Measurements from ENCODE around the gene CEP131.

Gene CEP131

DNA sequence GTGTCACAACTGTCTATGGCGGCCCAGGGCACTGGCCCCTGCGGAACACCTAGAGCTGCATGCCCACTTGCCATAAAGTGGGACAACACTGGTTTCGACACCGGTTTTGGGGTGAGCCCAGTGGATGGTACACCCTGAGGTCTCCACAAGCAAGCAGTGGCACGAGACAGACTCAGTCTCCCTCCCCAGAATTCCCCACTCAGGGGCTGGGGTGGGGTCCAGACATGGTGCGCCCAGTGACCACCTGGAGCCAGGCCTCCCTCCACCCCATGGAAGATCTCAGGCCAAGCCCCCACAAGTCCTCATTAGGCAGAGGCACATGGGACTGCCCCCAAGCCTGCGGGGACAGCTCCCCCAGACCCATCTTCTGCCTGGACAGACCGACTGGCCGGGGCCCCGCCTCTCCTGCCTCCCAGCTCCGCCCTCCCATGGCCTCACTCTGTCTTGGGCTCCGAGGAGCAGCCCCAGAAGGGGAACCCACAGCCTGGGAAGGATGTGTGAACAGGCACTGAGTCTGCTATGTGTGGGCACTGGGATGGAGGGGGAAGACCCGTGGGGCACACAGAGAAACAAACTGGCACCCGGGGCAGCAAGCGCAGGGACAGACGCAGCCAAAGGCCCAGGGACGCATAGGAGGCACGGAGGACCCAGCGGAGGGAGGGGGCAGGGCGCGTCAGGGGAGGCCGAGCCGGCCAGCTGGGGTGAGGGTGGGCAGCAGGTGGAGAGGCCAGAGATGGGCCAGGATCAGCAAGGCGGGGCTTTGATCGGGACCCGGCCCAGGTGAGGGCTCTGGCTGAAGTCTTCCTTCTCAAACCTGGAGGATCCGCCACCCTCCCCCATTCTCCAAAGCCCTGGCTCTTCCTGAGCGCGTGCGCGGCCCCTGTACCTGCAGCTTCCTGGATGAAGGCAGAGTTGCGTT is 13.3 kb upstream of the CEP131 start:
- H3K36me3 ChIP-seq, result peaks cover 36% of the 10 kb centered on the region
- H3K27ac ChIP-seq, result no peak overlapping the region
- no peaks in the 10 kb centered on the region for H3K27me3 ChIP-seq (ENCODE audit: insufficient read depth, low read depth, severe bottlenecking)
- no peak for DNase-seq
- H3K9me3 ChIP-seq (ENCODE audit: severe bottlenecking), result no peaks in the 10 kb centered on the region
- no peak for TF ChIP-seq CTCF (IDR thresholded peaks at IDR 0.05; ENCODE audit: low read depth, low read length)
- no peak overlapping the region for H3K4me3 ChIP-seq (ENCODE audit: low read depth, low read length)

GRCh38 chr17:81234940-81235821 is 12.4 kb upstream of the CEP131 start:
- no peak for TF ChIP-seq CTCF (IDR thresholded peaks at IDR 0.05; ENCODE audit: low read depth, low read length)
- H3K4me3 ChIP-seq (ENCODE audit: low read depth, low read length), result no peak overlapping the region
- H3K9me3 ChIP-seq (ENCODE audit: severe bottlenecking), result no peaks in the 10 kb centered on the region
- peaks cover 35% of the 10 kb centered on the region for H3K36me3 ChIP-seq
- H3K27ac ChIP-seq, result no peak overlapping the region
- no peaks in the 10 kb centered on the region for H3K27me3 ChIP-seq (ENCODE audit: insufficient read depth, low read depth, severe bottlenecking)
- no peak for DNase-seq

DNA sequence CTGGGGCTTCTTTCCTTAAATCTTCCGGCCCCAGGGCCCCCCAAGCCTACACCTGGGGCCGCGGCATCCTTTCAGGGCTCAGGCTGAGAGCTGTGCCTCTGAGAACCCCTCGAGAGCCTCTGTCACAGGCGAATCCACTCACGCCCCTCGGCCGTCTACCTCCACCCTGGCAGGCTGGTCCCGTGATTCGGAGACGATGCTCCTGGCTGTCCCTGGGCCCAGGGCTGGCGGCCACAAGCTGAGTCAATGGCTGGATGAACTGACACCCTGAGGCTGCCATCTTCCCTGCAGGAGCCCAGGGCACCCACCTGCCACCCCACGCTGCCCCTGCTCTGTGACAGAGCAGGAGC is 11.7 kb upstream of the CEP131 start:
- no peak overlapping the region for H3K4me3 ChIP-seq (ENCODE audit: low read depth, low read length)
- H3K9me3 ChIP-seq (ENCODE audit: severe bottlenecking), result no peaks in the 10 kb centered on the region
- no peak for TF ChIP-seq CTCF (IDR thresholded peaks at IDR 0.05; ENCODE audit: low read depth, low read length)
- H3K27ac ChIP-seq, result no peak overlapping the region
- peaks cover 40% of the 10 kb centered on the region for H3K36me3 ChIP-seq
- no peak for DNase-seq
- H3K27me3 ChIP-seq (ENCODE audit: insufficient read depth, low read depth, severe bottlenecking), result no peaks in the 10 kb centered on the region

DNA sequence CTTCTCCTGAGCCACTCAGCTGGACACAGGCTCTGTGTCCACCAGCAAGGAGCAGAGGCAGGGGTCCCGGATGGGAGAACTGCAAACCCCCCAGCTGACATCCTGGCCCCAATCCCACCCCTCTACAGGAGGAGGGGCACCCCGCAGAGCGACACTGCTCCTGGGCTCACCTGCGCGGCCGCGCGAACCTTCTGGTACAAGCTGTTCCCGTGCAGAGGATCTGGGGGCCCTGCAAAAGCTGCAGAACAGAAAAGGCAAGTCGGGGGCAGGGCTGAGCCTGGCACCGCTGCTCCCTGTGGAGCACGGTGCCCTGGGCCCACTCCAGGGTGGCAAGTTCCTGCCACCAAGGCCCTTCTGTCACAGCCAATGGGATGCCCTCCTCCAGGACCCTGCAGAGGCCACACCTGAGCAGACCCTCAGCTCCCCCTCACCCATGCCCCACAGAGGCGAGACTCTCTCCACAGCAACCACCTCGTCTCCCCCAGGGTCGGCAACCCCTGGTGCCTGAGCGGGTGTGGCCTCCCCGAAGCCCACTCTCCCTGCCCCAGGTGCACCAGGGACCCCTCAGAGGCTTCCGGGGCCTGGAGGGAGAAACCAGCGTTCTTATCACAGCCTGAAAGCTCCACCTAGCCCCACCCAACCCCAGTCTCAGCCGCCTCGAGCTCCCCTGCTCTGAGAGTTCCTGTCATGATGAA is 11.2 kb upstream of the CEP131 start:
- peaks cover 36% of the 10 kb centered on the region for H3K36me3 ChIP-seq
- H3K4me3 ChIP-seq (ENCODE audit: low read depth, low read length), result no peak overlapping the region
- no peaks in the 10 kb centered on the region for H3K27me3 ChIP-seq (ENCODE audit: insufficient read depth, low read depth, severe bottlenecking)
- no peak for TF ChIP-seq CTCF (IDR thresholded peaks at IDR 0.05; ENCODE audit: low read depth, low read length)
- DNase-seq, result no peak
- no peak overlapping the region for H3K27ac ChIP-seq
- no peaks in the 10 kb centered on the region for H3K9me3 ChIP-seq (ENCODE audit: severe bottlenecking)

DNA sequence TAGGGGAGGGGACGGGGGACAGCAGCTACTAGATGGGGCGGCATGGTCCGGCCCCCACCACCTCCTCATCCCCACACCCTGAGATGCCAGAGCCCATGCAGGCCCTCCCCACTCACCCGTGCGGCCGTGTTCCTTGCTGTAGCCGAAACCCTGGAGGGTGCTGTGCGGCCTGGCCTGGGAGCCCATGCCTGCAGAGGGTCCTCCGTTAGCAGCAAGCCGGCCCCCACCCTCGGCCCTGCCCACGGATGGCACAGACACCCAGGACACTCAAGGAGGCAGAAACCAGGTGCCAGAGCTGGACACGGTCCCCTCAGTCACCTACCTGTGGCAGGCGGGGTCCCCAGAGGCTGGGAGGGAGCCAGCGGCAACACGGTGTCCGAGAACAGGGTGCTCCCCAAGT is 10.6 kb upstream of the CEP131 start:
- no peak for TF ChIP-seq CTCF (IDR thresholded peaks at IDR 0.05; ENCODE audit: low read depth, low read length)
- Histone ChIP-seq H3K36me3 (peaks cover 40% of the 10 kb centered on the region), H3K27me3 (ENCODE audit: insufficient read depth, low read depth, severe bottlenecking) (no peaks in the 10 kb centered on the region), H3K27ac (no peak overlapping the region), H3K4me3 (ENCODE audit: low read depth, low read length) (no peak overlapping the region), H3K9me3 (ENCODE audit: severe bottlenecking) (no peaks in the 10 kb centered on the region)
- DNase-seq, result no peak
